ENCODE data around the gene MOGAT1. TPM values are rescaled to one million over a fixed set of nuclear protein-coding genes. Genes with fewer than 3 reads are reported as not detected.

The MOGAT1 gene
- total and polyA plus RNA-seq, 2 of the 13 experiments (the other 11 are each of a cell fraction or from before 2014, with no cell fraction given), result 0.98 to 4.3 TPM

DNA sequence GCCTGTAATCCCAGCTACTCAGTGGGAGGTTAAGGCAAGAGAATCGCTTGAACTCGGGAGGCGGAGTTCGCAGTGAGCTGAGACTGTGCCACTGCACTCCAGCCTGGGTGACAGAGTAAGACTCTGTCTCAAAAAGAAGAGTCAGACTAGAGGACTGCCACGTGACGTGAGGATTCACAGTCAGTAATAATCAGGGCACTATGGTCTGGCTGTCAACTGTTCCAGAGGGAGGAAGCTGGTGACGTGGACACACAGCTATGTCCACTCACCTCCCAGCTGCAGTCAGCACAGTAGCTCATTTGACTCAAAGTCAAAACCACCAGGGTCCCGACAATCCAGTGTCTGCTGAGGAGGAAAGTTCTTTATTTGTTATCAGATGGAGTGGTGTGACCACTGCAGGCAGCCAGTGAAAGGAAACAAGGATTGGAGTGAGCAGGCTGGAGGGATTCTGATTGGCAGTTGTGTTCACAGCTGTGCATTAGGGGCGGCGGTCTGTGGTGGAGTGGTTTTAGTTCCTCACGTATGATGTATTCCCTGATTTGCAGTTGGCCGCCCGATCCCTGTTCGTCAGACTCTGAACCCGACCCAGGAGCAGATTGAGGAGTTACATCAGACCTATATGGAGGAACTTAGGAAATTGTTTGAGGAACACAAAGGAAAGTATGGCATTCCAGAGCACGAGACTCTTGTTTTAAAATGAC is 37.9 kb downstream of the MOGAT1 start (continued):
- TF ChIP-seq SUZ12 (IDR thresholded peaks at IDR 0.05; ENCODE audit: low read depth, low read length) (no peak), ZMYM2 (CRISPR knock-in tag; IDR thresholded peaks at IDR 0.05) (0 out of 2 replicates have a peak, but pooled peaks have one; percentile 61), ZFP36L1 (CRISPR knock-in tag; IDR thresholded peaks at IDR 0.05) (no peak), ELF1 (CRISPR knock-in tag; IDR thresholded peaks at IDR 0.05) (0 out of 2 replicates have a peak, but pooled peaks have one; percentile 8), ONECUT2 (CRISPR knock-in tag; IDR thresholded peaks at IDR 0.05) (peak; percentile 32; the same call in 1 of the 2 replicates), ZFP37 (CRISPR knock-in tag; IDR thresholded peaks at IDR 0.05; ENCODE audit: borderline replicate concordance) (peak; percentile 82; the same call in 1 of the 2 replicates), ZMAT5 (CRISPR knock-in tag; IDR thresholded peaks at IDR 0.05; ENCODE audit: borderline replicate concordance, low read depth) (no peak), ZIK1 (CRISPR knock-in tag; IDR thresholded peaks at IDR 0.05; ENCODE audit: borderline replicate concordance, low read depth) (no peak), GATA4 (IDR thresholded peaks at IDR 0.05; ENCODE audit: borderline replicate concordance, low read depth) (peak; percentile 80; the same call in 1 of the 2 replicates), MXI1 (IDR thresholded peaks at IDR 0.05; ENCODE audit: borderline replicate concordance, low read depth, low read length) (peak; percentile 72; the same call in 2 of the 3 replicates), ZFP36 (IDR thresholded peaks at IDR 0.05; ENCODE audit: borderline replicate concordance, low read depth, low read length, partially characterized antibody) (no peak), ATF1 (CRISPR knock-in tag; IDR thresholded peaks at IDR 0.05) (peak; percentile 94), WIZ (CRISPR knock-in tag; IDR thresholded peaks at IDR 0.05) (no peak), ZBTB44 (CRISPR knock-in tag; IDR thresholded peaks at IDR 0.05) (peak; percentile 30; the same call in 1 of the 2 replicates), ZNF660 (CRISPR knock-in tag; IDR thresholded peaks at IDR 0.05; ENCODE audit: borderline replicate concordance, low read depth) (no peak), CERS6 (CRISPR knock-in tag; IDR thresholded peaks at IDR 0.05) (no peak)
- TF ChIP-seq, protein P1, sequence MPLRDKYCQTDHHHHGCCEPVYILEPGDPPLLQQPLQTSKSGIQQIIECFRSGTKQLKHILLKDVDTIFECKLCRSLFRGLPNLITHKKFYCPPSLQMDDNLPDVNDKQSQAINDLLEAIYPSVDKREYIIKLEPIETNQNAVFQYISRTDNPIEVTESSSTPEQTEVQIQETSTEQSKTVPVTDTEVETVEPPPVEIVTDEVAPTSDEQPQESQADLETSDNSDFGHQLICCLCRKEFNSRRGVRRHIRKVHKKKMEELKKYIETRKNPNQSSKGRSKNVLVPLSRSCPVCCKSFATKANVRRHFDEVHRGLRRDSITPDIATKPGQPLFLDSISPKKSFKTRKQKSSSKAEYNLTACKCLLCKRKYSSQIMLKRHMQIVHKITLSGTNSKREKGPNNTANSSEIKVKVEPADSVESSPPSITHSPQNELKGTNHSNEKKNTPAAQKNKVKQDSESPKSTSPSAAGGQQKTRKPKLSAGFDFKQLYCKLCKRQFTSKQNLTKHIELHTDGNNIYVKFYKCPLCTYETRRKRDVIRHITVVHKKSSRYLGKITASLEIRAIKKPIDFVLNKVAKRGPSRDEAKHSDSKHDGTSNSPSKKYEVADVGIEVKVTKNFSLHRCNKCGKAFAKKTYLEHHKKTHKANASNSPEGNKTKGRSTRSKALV (CRISPR knock-in tag; IDR thresholded peaks at IDR 0.05), result peak; percentile 78
- TF ChIP-seq, protein P2, sequence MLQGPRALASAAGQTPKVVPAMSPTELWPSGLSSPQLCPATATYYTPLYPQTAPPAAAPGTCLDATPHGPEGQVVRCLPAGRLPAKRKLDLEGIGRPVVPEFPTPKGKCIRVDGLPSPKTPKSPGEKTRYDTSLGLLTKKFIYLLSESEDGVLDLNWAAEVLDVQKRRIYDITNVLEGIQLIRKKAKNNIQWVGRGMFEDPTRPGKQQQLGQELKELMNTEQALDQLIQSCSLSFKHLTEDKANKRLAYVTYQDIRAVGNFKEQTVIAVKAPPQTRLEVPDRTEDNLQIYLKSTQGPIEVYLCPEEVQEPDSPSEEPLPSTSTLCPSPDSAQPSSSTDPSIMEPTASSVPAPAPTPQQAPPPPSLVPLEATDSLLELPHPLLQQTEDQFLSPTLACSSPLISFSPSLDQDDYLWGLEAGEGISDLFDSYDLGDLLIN (CRISPR knock-in tag; IDR thresholded peaks at IDR 0.05; ENCODE audit: borderline replicate concordance), result 0 out of 2 replicates have a peak, but pooled peaks have one; percentile 59
- TF ChIP-seq, protein P3, sequence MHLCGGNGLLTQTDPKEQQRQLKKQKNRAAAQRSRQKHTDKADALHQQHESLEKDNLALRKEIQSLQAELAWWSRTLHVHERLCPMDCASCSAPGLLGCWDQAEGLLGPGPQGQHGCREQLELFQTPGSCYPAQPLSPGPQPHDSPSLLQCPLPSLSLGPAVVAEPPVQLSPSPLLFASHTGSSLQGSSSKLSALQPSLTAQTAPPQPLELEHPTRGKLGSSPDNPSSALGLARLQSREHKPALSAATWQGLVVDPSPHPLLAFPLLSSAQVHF (CRISPR knock-in tag; IDR thresholded peaks at IDR 0.05), result no peak
- TF ChIP-seq, protein P4, sequence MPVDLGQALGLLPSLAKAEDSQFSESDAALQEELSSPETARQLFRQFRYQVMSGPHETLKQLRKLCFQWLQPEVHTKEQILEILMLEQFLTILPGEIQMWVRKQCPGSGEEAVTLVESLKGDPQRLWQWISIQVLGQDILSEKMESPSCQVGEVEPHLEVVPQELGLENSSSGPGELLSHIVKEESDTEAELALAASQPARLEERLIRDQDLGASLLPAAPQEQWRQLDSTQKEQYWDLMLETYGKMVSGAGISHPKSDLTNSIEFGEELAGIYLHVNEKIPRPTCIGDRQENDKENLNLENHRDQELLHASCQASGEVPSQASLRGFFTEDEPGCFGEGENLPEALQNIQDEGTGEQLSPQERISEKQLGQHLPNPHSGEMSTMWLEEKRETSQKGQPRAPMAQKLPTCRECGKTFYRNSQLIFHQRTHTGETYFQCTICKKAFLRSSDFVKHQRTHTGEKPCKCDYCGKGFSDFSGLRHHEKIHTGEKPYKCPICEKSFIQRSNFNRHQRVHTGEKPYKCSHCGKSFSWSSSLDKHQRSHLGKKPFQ (CRISPR knock-in tag; IDR thresholded peaks at IDR 0.05; ENCODE audit: insufficient replicate concordance), result peak; percentile 92

Data from HepG2 (cell line).